Measurements from ENCODE around the gene AK6. TPM values are rescaled to one million over a fixed set of nuclear protein-coding genes. Genes with fewer than 3 reads are reported as not detected.
"Not testable (repeated sequence)": the region's sequence is repeated elsewhere in the genome, so short reads cannot be mapped to it uniquely, and the experiment has no call there.

AK6 gene
- total RNA-seq, 1 donor from 2014 or later, result 7.8 TPM

DNA sequence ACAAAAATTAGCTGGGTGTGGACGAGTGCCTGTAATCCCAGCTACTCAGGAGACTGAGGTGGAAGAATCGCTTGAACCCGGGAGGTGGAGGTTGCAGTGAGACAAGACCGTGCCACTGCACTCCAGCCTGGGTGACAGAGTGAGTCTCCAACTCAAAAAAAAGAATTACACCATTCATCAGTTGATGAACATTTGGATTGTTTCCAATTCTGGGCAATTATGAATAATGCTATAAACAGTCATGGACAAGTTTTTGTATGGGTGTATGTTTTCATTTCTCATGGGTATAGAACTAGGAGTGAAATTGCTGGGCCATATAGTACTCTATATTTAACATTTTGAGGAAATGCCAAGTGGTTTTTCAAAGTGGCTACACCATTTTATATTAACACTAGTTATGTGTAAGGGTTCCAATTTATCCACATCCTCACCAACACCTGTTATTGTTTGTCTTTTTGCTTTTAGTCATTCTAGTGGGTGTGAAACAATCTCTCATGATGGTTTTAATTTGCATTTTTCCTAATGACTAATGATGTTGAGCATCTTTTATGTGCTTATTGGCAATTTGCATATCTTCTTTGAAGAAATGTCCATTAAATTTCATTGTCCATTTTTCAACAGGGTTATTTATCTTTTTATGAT lies 27.7 kb downstream of the AK6 start:
- H3K27me3 ChIP-seq (ENCODE audit: control insufficient read depth in 3 of 3, insufficient read depth in 3 of 3, low read length in 3 of 3), result no peaks in the 10 kb centered on the region
- H3K9ac ChIP-seq (ENCODE audit: low read depth in 1 of 3, low read length in 3 of 3), result no peak overlapping the region
- no peak overlapping the region for H3K27ac ChIP-seq (ENCODE audit: low read depth, low read length)
- H3K4me1 ChIP-seq (ENCODE audit: control insufficient read depth in 3 of 3, insufficient read depth in 3 of 3, low read length in 3 of 3), result no peaks in the 10 kb centered on the region
- no peaks in the 10 kb centered on the region for H3K36me3 ChIP-seq (ENCODE audit: control insufficient read depth in 3 of 3, insufficient read depth in 3 of 3, low read length in 3 of 3)
- H3K9me3 ChIP-seq (ENCODE audit: control insufficient read depth in 3 of 3, low read length in 3 of 3), result no peaks in the 10 kb centered on the region
- H3K4me3 ChIP-seq (ENCODE audit: low read length in 3 of 3), result no peak overlapping the region

DNA sequence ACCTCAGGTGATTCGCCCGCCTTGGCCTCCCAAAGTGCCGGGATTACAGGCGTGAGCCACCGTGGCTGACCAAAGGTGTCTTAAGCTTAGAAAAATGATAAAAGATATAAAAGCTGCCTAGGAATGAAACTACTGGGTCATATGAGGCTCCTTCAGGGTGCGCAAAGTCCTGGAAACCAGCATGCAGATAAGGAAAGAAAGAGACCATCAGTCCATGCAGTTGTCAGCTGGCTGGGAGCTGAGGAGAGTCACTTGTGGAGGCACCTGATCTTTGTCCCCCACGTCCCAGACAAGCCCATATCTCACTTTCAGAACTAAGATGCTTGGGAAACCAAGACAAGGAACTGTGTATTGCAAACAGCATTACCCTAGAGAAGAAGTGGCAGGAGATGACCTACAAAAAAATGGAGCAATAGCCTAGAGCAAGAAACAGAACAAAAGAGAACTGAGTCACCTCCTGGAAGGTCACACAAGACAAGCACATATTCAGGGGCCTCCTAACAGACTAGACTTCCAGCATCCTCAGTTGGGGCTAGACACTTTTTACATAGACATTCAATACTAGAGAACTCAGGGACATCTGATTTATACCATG lies 33.9 kb downstream of the AK6 start:
- Histone ChIP-seq H3K4me1 (ENCODE audit: control insufficient read depth in 3 of 3, insufficient read depth in 3 of 3, low read length in 3 of 3) (peaks cover 2 to 10% (median 10%) of the 10 kb centered on the region in 3 donors), H3K9me3 (ENCODE audit: control insufficient read depth in 3 of 3, low read length in 3 of 3) (no peaks in the 10 kb centered on the region), H3K27ac (ENCODE audit: low read depth, low read length) (no peak overlapping the region), H3K4me3 (ENCODE audit: low read length in 3 of 3) (no peak overlapping the region), H3K9ac (ENCODE audit: low read depth in 1 of 3, low read length in 3 of 3) (no peak overlapping the region), H3K36me3 (ENCODE audit: control insufficient read depth in 3 of 3, insufficient read depth in 3 of 3, low read length in 3 of 3) (no peaks in the 10 kb centered on the region), H3K27me3 (ENCODE audit: control insufficient read depth in 3 of 3, insufficient read depth in 3 of 3, low read length in 3 of 3) (no peaks in the 10 kb centered on the region)

DNA sequence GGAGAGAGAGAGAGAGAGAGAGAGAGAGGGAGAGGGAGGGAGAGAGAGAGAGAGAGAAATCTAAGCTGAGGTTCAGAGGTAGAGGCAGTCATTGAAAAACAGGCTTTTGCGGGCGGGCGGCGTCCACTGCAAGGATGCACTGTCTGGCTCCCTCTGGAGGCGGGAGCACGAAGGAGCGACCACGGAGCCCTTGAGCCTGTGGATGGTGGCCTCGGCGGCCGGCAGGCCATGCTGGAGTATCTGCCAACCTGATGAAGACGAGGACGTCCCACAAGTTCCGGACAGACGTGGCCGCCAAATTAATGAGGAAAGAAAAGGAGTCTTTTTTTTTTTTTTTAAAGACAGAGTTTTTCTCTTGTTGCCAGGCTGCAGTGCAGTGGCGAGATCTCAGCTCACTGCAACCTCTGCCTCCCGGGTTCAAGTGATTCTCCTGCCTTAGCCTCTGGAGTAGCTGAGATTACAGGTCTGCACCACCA lies 34.5 kb downstream of the AK6 start:
- Histone ChIP-seq H3K27me3 (ENCODE audit: control insufficient read depth in 3 of 3, insufficient read depth in 3 of 3, low read length in 3 of 3) (no peaks in the 10 kb centered on the region), H3K36me3 (ENCODE audit: control insufficient read depth in 3 of 3, insufficient read depth in 3 of 3, low read length in 3 of 3) (no peaks in the 10 kb centered on the region), H3K9me3 (ENCODE audit: control insufficient read depth in 3 of 3, low read length in 3 of 3) (no peaks in the 10 kb centered on the region), H3K27ac (ENCODE audit: low read depth, low read length) (no peak overlapping the region), H3K9ac (ENCODE audit: low read depth in 1 of 3, low read length in 3 of 3) (peak overlapping the region in 2 of 3 donors; percentile 45), H3K4me3 (ENCODE audit: low read length in 3 of 3) (no peak overlapping the region), H3K4me1 (ENCODE audit: control insufficient read depth in 3 of 3, insufficient read depth in 3 of 3, low read length in 3 of 3) (peaks cover 2 to 10% (median 10%) of the 10 kb centered on the region in 3 donors)

GRCh38 chr5:69333668-69334315 lies 35.5 kb downstream of the AK6 start:
- not testable (repeated sequence) for H3K27me3 ChIP-seq (ENCODE audit: control insufficient read depth in 3 of 3, insufficient read depth in 3 of 3, low read length in 3 of 3); H3K27ac ChIP-seq (ENCODE audit: low read depth, low read length); H3K4me1 ChIP-seq (ENCODE audit: control insufficient read depth in 3 of 3, insufficient read depth in 3 of 3, low read length in 3 of 3)

DNA sequence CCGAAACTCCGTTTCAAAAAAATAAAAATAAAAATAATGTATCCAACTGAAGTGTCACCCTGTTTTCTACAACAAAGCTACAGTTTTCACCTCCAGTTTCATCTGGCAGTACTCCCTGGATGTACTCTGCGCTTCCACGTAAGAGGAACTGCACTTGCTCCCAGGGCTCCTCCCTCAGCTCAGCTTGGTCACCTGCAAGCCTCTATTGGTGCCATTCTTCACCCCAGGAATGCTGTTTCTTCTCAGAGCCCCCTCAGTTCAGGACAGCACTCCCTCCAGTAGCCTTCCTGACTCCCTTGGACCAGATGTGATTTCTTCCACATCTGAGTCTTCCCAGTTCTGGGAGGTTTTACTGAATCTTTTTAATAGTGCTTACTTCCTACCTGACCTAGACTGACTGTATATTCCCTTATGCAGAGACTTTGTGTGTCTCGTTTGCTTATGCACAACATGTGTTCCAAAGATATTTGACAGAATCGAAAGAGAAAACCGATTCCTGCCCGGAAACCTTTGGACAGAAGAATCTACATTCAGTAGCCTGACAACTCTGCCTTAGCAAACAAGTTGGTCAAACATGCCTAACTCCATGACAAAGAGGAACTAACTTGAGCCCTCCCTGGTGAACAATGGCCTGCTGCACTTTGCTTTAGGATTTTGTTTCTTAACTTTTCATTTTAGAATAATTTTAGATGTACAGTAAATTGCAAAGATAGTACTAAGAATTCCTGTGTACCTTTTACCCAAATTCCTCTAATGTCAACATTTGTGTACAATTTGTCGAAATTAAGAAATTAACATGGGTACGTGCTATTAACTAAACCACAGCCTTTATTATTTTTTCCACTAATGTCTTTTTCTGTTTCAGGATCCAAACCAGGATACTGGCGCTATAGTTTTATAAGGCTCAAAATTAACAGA lies 37.5 kb downstream of the AK6 start:
- H3K9me3 ChIP-seq (ENCODE audit: control insufficient read depth in 3 of 3, low read length in 3 of 3), result no peaks in the 10 kb centered on the region
- no peaks in the 10 kb centered on the region for H3K27me3 ChIP-seq (ENCODE audit: control insufficient read depth in 3 of 3, insufficient read depth in 3 of 3, low read length in 3 of 3)
- H3K9ac ChIP-seq (ENCODE audit: low read depth in 1 of 3, low read length in 3 of 3), result peak overlapping the region; percentile 82 to 90 (median 87)
- peak overlapping the region; percentile 74 to 93 (median 93) for H3K4me3 ChIP-seq (ENCODE audit: low read length in 3 of 3)
- H3K4me1 ChIP-seq (ENCODE audit: control insufficient read depth in 3 of 3, insufficient read depth in 3 of 3, low read length in 3 of 3), result peaks cover 2 to 10% (median 10%) of the 10 kb centered on the region in 3 donors
- H3K36me3 ChIP-seq (ENCODE audit: control insufficient read depth in 3 of 3, insufficient read depth in 3 of 3, low read length in 3 of 3), result no peaks in the 10 kb centered on the region
- H3K27ac ChIP-seq (ENCODE audit: low read depth, low read length), result peak overlapping the region; percentile 23

More at GRCh38 chr5:69333668-69334315, 35.5 kb downstream of the AK6 start:
- not testable (repeated sequence) for H3K9me3 ChIP-seq (ENCODE audit: control insufficient read depth in 3 of 3, low read length in 3 of 3); H3K9ac ChIP-seq (ENCODE audit: low read depth in 1 of 3, low read length in 3 of 3); H3K36me3 ChIP-seq (ENCODE audit: control insufficient read depth in 3 of 3, insufficient read depth in 3 of 3, low read length in 3 of 3); H3K4me3 ChIP-seq (ENCODE audit: low read length in 3 of 3)

- Histone ChIP-seq H3K9me3 (ENCODE audit: control insufficient read depth in 3 of 3, low read length in 3 of 3) (no peaks in the 10 kb centered on the region), H3K4me3 (ENCODE audit: low read length in 3 of 3) (no peak overlapping the region), H3K36me3 (ENCODE audit: control insufficient read depth in 3 of 3, insufficient read depth in 3 of 3, low read length in 3 of 3) (no peaks in the 10 kb centered on the region), H3K4me1 (ENCODE audit: control insufficient read depth in 3 of 3, insufficient read depth in 3 of 3, low read length in 3 of 3) (peaks cover 2 to 10% (median 10%) of the 10 kb centered on the region in 3 donors), H3K27me3 (ENCODE audit: control insufficient read depth in 3 of 3, insufficient read depth in 3 of 3, low read length in 3 of 3) (no peaks in the 10 kb centered on the region), H3K27ac (ENCODE audit: low read depth, low read length) (no peak overlapping the region), H3K9ac (ENCODE audit: low read depth in 1 of 3, low read length in 3 of 3) (no peak overlapping the region)
These were observed 39.3 kb downstream of the AK6 start for GRCh38 chr5:69329905-69330489.

DNA sequence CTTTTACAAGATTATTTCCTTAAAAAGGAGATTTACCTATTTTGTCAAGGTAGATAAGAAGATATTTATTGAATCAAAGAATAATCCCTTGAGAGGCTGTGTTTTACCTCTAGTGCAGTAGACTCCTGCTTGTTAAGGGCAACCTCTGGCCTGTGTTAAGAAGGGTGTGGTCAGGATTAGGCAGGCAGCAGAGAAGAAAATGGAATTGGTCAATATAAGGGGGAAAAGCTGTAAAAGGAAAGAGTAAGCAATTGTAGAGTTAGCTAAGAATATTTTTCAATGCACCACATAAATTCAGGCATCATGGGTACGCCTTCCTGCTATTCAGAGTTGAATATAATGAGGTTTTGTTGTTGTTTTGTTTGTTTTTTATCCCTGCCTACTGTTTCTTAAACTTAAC lies 43.0 kb downstream of the AK6 start:
- no peak overlapping the region for H3K9ac ChIP-seq (ENCODE audit: low read depth in 1 of 3, low read length in 3 of 3)
- H3K4me3 ChIP-seq (ENCODE audit: low read length in 3 of 3), result no peak overlapping the region
- H3K9me3 ChIP-seq (ENCODE audit: control insufficient read depth in 3 of 3, low read length in 3 of 3), result no peaks in the 10 kb centered on the region
- H3K4me1 ChIP-seq (ENCODE audit: control insufficient read depth in 3 of 3, insufficient read depth in 3 of 3, low read length in 3 of 3), result no peaks in the 10 kb centered on the region
- no peaks in the 10 kb centered on the region for H3K27me3 ChIP-seq (ENCODE audit: control insufficient read depth in 3 of 3, insufficient read depth in 3 of 3, low read length in 3 of 3)
- no peak overlapping the region for H3K27ac ChIP-seq (ENCODE audit: low read depth, low read length)
- no peaks in the 10 kb centered on the region for H3K36me3 ChIP-seq (ENCODE audit: control insufficient read depth in 3 of 3, insufficient read depth in 3 of 3, low read length in 3 of 3)

- no peaks in the 10 kb centered on the region for H3K4me1 ChIP-seq (ENCODE audit: control insufficient read depth in 3 of 3, insufficient read depth in 3 of 3, low read length in 3 of 3)
- H3K27me3 ChIP-seq (ENCODE audit: control insufficient read depth in 3 of 3, insufficient read depth in 3 of 3, low read length in 3 of 3), result no peaks in the 10 kb centered on the region
- no peaks in the 10 kb centered on the region for H3K9me3 ChIP-seq (ENCODE audit: control insufficient read depth in 3 of 3, low read length in 3 of 3)
- H3K9ac ChIP-seq (ENCODE audit: low read depth in 1 of 3, low read length in 3 of 3), result no peak overlapping the region
- no peak overlapping the region for H3K4me3 ChIP-seq (ENCODE audit: low read length in 3 of 3)
- H3K36me3 ChIP-seq (ENCODE audit: control insufficient read depth in 3 of 3, insufficient read depth in 3 of 3, low read length in 3 of 3), result peaks cover 4 to 12% (median 6%) of the 10 kb centered on the region in 3 donors
- H3K27ac ChIP-seq (ENCODE audit: low read depth, low read length), result no peak overlapping the region
These were observed 51.9 kb downstream of the AK6 start for GRCh38 chr5:69317391-69317790.

DNA sequence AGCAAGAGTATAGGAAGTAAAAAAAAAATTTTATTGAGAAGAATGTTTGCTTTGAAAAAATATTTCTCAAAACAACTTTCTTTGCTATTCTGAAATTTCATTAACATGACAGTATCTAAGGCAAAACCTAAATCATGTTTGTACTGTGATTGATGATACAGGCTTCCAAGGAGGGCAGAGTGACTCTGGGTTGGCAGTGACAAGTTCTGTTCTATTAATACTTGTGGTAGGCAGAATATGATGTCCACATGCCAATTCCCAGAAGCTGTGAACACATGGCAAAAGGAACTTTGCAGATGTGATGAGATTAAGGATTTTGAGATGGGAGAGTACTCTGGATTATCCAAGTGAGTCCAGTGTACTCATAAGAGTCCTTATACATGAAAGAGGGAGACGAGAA lies 53.3 kb downstream of the AK6 start:
- no peak overlapping the region for H3K27ac ChIP-seq (ENCODE audit: low read depth, low read length)
- peaks cover 4 to 12% (median 6%) of the 10 kb centered on the region in 3 donors for H3K36me3 ChIP-seq (ENCODE audit: control insufficient read depth in 3 of 3, insufficient read depth in 3 of 3, low read length in 3 of 3)

More for the DNA sequence above, 53.3 kb downstream of the AK6 start:
- Histone ChIP-seq H3K9me3 (ENCODE audit: control insufficient read depth in 3 of 3, low read length in 3 of 3) (no peaks in the 10 kb centered on the region), H3K4me1 (ENCODE audit: control insufficient read depth in 3 of 3, insufficient read depth in 3 of 3, low read length in 3 of 3) (no peaks in the 10 kb centered on the region), H3K27me3 (ENCODE audit: control insufficient read depth in 3 of 3, insufficient read depth in 3 of 3, low read length in 3 of 3) (no peaks in the 10 kb centered on the region), H3K4me3 (ENCODE audit: low read length in 3 of 3) (no peak overlapping the region), H3K9ac (ENCODE audit: low read depth in 1 of 3, low read length in 3 of 3) (no peak overlapping the region)

Measured in skeletal muscle tissue (tissue), 4 donors.